Activated naive CD8-positive, alpha-beta T cell treated with anti-CD3 and anti-CD28 coated beads, Interleukin-2, amount 50 U/mL, for 16 hours (primary cell): ENCODE measurements around the gene MEOX1.

Experiments
- DNase-seq: peaks from one replicate; pipeline ENCODE4 v3.0.0-alpha.2; 2020; ENCODE audit warnings: low read depth, low spot score

Gene MEOX1

GRCh38 chr17:43658900-43659299 lies 2.8 kb downstream of the MEOX1 start:
- DNase-seq, result no peak

DNA sequence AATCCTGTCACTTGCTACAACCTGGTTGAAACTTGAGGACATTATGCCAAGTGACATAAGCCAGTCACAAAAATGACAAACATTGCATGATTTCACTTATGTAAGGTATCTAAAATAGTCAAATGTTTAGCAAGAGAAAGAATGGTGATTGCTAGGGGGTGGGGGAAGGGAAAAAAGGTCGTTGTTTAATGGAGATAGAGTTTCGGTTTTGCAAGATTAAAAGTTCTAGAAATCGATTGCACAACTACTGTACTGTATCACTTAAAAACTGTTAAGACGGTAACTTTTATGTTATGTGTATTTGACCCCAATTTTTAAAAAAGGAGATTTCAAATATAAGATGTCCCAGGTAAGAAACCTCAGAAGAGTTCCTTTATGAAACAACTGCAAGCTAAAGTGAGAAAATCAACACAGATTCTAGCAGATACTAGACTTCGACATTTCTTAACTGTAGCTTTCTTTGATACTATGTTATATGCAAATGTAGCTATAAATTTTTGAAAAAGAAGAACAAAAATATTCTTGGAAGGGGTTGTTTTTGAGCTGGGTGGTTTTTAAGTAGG lies 5.9 kb downstream of the MEOX1 start:
- no peak for DNase-seq

DNA sequence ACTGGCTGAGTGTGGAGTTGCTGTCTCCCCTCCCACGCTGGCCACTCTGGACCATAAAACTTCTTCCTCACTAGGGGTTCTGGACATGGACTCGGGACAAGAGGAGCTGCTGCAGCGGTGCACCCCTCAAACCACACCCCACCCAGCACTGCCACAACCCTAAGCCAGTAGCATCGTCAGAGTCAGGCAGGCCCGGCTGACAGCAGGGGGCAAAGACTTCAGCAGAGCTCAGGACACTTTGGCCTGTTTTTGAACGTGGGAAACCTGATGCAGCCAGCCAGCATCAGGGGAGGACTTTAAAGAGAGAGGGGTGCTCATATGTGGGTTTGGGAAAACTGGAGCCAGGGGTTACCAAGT lies 9.6 kb downstream of the MEOX1 start:
- no peak for DNase-seq

DNA sequence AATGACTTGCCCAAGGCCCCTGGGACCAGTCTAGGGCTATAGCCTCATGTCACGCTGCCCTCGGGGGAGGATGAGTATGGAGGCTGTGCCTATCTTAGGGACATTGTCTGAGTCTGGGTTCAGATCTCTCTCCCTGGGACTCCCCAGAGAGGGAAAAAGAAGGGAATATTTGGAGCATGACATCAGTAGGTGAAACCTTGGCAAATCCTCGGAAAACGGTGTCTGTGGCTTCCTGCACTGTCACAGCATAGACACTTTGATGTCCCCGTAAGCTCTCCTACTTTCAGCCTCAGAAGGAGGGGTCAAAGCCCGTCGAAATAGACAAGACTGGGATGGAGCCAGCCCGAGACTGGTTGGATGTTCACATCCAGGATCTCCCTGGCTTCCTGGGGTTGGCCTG lies 11.3 kb downstream of the MEOX1 start:
- DNase-seq, result no peak

GRCh38 chr17:43648916-43649315 lies 12.8 kb downstream of the MEOX1 start:
- no peak for DNase-seq

DNA sequence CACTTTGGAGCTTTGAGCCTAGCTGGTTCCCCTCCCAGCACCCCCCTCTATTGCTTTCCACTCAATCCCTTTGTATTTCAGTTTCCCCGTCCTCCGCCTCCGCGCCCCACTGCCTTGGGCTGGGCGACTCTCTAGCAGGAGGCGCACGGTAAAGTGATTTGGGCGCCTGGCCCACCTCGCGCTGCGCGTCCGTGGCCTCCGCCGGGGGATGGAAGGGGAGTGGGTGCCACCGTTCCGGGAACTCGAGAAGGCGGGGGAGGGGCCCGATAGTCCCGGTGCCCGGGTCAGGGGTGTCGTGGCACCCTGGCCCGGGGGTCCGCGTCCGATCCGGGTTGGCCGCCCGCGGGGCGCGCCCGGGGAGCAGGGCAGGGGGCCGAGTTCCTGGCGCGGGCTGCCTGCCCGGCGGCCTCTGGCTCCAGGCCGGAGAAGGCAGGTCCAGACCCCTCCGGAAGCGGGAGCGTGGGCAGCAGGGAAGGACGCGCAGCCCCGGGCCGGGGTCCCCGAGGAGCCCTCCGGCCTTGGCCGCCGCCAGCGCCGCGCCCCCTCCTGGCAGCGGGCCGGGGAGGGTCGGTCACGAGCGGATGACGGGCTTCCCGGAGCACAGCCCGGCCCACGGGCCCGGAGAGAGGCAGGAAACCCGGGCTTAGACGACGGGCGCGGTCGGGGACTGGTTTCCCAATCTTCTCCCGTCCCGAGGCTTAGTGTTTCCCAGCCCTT lies 15.8 kb downstream of the MEOX1 start:
- DNase-seq, result no peak

DNA sequence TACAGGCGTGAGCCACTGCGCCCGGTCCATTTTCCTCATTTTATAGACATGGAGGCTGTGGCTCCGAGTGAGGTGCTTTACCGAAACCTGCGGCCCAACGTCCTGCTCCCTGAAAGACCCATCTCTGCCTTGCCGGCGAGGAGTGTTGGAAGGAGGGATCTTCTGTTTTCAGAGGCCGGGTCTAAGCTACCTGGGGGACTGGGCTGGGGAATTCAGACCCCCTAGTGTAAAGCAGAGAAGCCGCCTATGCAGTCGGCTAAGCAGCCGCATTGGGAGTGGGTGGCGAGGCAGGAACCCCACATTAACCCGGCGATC lies 16.3 kb downstream of the MEOX1 start:
- no peak for DNase-seq

- DNase-seq, result no peak
Measured at GRCh38 chr17:43644081-43644480, 17.6 kb downstream of the MEOX1 start.

GRCh38 chr17:43641416-43641815 lies 20.3 kb downstream of the MEOX1 start:
- DNase-seq, result no peak

GRCh38 chr17:43640491-43641252 lies 21.1 kb downstream of the MEOX1 start:
- DNase-seq, result no peak

DNA sequence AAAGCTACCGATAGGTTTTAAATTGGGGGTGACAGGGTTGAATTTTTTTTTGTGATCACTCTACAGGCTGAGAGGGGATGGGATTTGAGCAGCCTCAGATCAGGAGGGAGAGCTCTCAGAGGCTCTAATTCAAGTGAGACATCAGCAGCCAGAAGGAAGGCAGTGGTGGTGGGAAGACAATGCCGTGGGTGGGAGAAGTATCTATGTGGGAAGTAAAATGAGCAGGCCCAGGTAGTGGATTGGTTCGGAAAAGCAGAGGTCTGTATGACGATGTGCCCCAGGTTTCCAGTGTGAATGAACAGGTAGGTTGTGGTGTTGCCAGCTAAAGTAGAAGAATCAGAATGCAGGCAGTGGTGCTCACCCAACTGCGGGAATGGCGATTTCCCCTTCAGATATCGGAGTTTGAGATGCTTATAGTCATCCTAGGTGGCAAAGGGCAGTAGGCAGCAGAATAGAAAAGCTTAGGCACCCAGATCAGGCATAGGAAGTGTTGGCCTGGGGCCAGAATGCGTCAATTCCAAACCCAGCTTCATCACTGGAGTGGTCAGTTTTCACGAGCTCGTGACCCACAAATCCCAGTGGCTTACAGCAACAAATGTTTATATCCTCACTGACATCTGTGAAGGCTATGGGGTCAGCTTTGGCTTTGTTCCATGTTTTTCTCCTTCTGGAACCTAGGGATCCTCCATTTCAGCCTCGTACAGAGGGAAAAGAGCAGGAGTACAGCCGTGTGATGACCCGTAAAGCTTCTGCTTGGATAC lies 24.0 kb downstream of the MEOX1 start:
- no peak for DNase-seq

- no peak for DNase-seq
Measured at GRCh38 chr17:43636426-43636825, 25.3 kb downstream of the MEOX1 start.

GRCh38 chr17:43634591-43635125 lies 27.1 kb downstream of the MEOX1 start:
- no peak for DNase-seq

GRCh38 chr17:43632221-43632620 lies 29.5 kb downstream of the MEOX1 start:
- DNase-seq, result no peak

- DNase-seq, result no peak
Measured at GRCh38 chr17:43631429-43631828, 30.3 kb downstream of the MEOX1 start.

GRCh38 chr17:43628089-43628650 lies 33.6 kb downstream of the MEOX1 start:
- DNase-seq, result no peak

- no peak for DNase-seq
Measured at GRCh38 chr17:43627653-43628052, 34.1 kb downstream of the MEOX1 start.

DNA sequence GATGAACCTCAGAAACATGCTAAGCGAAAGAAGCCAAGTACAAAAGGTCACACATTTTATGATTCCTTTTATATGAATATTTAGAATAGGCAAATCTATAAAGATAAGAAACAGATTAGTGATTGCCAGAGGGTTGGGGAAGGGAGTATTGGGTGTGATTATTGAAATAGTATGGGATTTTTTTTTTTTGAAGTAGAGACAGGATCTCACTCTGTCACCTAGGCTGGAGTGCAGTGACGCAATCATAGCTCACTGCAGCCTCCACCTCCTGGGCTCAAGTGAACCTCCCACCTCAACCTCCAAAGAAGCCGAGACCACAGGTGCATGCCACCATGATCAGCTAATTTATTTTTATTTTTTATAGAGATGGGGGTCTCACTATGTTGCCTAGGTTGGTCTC lies 35.7 kb downstream of the MEOX1 start:
- no peak for DNase-seq

DNA sequence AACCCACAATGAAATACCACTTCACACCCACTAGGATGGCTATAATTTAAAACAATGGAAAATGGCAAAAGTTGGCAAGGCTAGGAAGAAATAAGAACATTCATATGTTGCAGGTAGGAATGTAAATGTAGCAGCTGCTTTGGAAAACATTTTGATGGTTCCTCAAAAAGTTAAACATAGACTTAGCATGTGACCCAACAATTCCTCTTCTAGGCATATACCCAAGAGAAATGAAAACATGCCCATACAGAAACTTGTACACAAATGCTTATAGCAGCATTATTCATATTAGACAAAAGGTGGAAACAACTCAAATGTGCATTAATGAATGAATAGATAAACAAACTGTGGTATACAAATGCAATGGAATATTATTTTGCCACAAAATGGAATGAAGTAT lies 36.1 kb downstream of the MEOX1 start:
- DNase-seq, result no peak

DNA sequence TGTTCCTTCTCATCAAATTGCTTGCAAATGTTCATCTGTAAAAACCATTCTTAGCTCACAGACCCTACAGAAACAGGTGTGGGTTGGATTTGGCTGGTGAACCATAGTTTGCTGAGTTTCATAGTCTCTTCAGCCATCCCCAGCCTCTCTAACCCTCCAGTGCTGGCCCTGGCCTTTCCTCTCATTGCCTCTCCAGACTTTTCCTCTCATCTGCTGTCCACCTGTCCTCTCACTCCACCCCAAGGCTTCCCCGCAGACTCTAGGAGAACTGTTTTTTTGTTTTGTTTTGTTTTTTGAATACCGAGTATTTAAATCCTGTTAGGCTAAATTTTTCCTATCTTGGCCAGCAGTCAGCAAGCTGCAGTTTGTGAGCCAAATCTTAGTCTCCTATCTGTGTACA lies 41.1 kb downstream of the MEOX1 start:
- DNase-seq, result no peak

GRCh38 chr17:43620147-43620546 lies 41.6 kb downstream of the MEOX1 start:
- DNase-seq, result no peak

- DNase-seq, result no peak
Measured at GRCh38 chr17:43619705-43620104, 42.0 kb downstream of the MEOX1 start.
